AG20443 (cell line): ENCODE data around the gene ZNF575.
A peak's percentile ranks its signal among the peaks of the same experiment; 100 is the strongest.
"Not testable (repeated sequence)": the region's sequence is repeated elsewhere in the genome, so short reads cannot be mapped to it uniquely, and the experiment has no call there.

ENCODE experiments used
- DNase-seq: peaks from one replicate; pipeline ENCODE4 v3.0.0; 2012; ENCODE audit warnings: low spot score, mixed read lengths

ZNF575 gene

GRCh38 chr19:43511324-43511723, 21.7 kb upstream of the ZNF575 start:
- no peak for DNase-seq

GRCh38 chr19:43512399-43512798, 20.6 kb upstream of the ZNF575 start:
- not testable (repeated sequence) for DNase-seq

- no peak for DNase-seq
These were observed 14.9 kb upstream of the ZNF575 start for GRCh38 chr19:43518051-43518450.

- peak; percentile 85 for DNase-seq
These were observed 13.4 kb upstream of the ZNF575 start for GRCh38 chr19:43519436-43520088.

- DNase-seq, result no peak
These were observed 10.1 kb upstream of the ZNF575 start for GRCh38 chr19:43522929-43523328.

DNA sequence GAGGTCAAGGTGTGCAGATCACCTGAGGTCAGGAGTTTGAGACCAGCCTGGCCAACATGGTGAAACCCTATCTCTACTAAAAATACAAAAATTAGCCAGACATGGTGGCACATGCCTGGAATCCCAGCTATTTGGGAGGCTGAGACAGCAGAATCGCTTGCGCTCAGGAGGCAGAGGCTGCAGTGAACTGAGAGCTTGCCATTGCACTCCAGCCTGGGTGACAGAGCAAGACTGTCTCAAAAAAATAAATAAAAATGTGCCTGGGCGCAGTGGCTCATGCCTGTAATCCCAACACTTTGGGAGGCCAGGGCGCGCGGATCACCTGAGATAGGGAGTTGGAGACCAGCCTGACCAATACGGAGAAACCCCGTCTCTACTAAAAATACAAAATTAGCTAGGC, 9.3 kb upstream of the ZNF575 start:
- not testable (repeated sequence) for DNase-seq

- peak; percentile 63 for DNase-seq
These were observed 7.8 kb upstream of the ZNF575 start for GRCh38 chr19:43524922-43525835.

- peak; percentile 34 for DNase-seq
These were observed 6.9 kb upstream of the ZNF575 start for GRCh38 chr19:43525836-43526771.

DNA sequence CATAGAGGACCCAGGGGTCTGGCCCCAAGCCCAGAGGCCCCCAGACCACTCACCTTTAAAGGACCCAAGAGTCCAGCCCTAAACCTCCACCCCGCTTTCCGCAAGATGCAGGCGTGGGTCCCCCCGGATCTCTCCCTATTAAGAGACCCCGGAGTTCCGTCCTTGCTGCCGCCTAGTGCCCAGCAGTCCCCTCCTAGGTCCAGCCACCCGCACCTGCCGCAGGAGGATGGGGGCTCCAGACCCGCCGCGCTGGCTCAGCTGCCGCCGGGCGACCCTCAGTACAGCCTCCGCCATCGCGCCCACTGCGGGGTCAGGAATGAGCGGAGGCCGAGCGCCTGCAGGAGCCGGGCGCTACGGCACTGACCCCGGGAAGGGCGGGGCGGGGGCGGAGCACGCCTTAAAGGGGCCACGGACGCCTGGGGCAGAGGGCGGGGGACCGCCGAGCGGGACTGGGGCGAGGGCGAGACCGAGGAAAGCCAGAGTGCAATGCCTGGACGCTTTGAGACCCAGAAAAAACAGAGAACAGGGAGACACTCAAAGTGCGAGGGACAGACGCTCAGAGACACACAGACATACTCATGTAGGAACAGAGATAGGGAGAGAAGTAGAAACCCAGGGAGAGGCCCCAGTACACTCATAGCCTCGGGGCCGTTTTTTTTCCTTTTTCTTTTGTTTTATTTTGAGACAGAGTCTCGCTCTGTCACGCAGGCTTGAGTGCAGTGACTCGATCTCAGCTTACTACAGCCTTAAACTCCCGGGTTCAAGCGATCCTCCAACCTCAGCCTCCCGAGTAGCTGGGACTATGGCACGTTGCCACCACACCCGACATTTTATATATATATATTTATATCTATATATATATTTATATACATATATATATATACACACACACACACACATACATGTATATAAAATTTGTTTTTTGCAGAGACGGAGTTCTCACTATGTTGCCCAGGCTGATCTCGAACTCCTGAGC, 5.8 kb upstream of the ZNF575 start, which contains the start of gene ETHE1:
Gene ETHE1 (minus strand): TSS at position 318 of the 976 bp plus-strand sequence. CDS start 24 bp downstream, at position 294.
- peak; percentile 90 for DNase-seq

- no peak for DNase-seq
These were observed 4.9 kb upstream of the ZNF575 start for GRCh38 chr19:43527860-43528622.

- no peak for DNase-seq
These were observed 422 bp upstream of the ZNF575 start for GRCh38 chr19:43532571-43532961.

DNA sequence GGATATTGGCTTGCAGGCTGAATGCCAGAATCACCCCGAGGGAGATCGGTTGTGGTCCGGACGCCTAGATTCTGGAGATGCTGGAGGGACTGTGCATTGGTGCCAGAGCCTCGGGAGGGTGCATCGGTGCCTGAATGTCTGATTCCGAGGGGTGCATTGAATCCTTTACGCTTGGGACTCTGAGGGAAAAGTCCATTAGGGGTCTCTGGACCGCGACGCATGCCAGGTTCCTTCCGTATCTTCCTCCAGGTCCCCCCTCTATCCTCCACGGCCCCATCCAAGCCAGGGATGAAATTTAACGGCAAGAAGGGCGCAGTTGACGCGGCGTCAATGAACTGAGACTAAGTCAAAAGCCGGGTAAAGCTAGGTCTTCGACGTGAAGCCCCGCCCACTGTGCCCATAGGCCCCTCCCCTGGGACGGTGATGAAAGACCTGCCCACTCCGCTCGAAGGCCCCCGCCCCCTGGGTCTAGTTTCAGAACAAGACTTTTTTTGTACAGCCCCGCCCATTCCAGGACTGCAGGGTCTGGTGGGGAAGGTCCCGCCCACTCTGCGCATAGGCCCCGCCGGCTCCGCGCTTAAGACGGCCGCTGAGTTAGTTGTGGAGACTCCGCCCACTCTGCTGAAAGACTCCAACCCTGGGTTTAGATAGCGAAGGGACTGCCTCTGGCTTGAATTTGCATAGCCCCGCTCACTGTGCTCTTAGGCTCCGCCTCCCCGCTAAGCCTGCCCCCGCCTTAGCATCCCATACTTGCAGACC, 737 bp downstream of the ZNF575 start:
- peak; percentile 97 for DNase-seq

DNA sequence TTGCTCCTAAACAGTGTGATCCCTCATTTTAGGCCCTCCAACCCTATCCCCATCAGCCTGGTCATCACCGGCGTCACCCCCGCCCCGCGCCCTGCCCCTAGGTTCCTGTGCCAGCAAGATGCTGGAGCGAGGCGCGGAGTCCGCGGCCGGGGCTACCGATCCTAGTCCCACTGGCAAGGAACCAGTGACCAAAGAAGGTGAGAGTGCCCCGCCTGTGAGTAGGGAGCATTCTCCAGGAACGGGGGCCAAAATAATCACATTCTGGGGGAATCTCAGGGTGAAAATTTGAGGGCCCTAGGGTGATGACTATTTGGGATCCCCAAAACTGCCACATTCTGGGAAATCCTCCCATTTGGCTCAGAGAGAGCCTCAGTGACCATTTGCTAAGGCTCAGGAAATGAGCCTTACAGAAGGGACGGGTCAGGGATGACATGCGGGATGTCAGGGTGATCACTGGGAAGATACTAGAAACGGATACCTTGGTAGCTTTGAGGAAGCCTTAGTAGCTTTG, 1.4 kb downstream of the ZNF575 start:
- DNase-seq, result no peak

- peak; percentile 71 for DNase-seq
These were observed 2.1 kb downstream of the ZNF575 start for GRCh38 chr19:43534816-43535761.

- no peak for DNase-seq
These were observed 5.9 kb downstream of the ZNF575 start for GRCh38 chr19:43538922-43539321.

DNA sequence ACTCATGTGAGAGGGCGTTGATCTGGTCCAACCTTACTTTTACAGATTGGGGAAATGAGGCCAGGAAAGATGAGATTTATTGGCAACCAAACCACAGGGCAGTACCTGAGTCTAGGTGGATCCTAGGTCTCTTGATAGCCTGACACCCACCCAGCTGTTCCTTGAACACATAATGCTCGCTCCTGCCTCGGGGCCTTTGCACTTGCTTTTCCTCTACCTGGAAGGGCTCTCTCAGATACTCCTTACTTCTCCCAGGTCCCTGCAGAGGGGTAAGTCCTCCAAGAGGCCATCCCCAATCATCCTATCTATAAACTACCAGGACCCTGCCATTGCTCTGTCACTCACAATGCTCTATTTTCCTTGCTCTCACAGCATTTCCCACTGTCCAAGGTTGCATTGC, 7.4 kb downstream of the ZNF575 start:
- DNase-seq, result no peak

DNA sequence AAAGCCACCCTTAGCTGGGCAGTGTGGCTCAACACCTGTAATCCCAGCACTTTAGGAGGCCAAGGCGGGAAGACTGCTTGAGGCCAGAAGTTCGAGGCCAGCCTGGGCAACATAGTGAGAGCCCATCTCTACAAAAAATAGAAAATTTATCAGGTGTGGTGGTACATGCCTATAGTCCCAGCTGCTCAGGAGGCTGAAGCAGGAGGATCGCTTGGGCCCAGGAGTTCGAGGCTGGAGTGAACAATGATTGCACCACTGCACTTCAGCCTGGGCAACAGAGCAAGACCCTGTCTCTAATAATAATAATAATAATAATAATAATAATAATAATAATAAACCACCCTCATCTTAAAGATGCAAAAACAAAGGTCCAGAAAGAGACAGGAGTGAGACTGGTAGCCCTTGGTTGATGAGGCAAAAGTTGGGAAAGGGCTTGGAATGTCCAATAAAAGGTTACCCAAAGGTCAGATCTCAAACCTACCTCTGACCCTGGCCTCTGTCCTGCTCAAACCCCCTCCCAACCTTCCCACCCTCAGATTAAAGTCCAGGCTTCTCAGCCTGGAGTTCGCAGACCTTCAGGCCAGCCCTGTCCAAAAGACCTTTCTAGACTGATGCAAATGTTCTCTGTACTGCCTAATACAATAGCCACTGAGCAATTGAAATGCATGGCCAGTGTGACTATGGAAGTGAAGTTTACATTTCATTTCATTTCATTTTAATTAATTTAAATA, 9.1 kb downstream of the ZNF575 start:
- DNase-seq, result no peak
